ENCODE results near the gene YEATS4.
A peak's percentile ranks its signal among the peaks of the same experiment; 100 is the strongest.

Gene YEATS4

GRCh38 chr12:69433653-69434052 is 74.1 kb downstream of the YEATS4 start:
- peak; percentile 18 for DNase-seq (ENCODE audit: low spot score)

DNA sequence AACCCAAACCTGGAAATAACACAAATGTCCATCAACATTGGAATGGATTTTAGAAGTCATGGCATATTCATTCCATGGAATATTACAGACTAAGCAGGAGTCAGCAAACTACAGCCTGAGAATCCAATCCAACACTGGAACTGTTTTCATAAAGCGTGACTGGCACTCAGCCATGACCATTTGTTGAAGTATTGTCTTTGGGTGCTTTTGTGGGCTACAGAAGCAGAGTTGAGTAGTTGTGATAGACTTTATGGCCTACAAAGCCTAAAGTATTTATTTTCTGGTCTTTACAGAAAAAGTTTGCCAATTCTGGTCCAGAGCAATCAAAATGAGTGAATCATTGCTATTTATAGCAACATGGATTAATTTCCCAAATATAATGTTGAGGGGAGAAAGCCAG is 76.1 kb downstream of the YEATS4 start:
- DNase-seq (ENCODE audit: low spot score), result peak; percentile 26

DNA sequence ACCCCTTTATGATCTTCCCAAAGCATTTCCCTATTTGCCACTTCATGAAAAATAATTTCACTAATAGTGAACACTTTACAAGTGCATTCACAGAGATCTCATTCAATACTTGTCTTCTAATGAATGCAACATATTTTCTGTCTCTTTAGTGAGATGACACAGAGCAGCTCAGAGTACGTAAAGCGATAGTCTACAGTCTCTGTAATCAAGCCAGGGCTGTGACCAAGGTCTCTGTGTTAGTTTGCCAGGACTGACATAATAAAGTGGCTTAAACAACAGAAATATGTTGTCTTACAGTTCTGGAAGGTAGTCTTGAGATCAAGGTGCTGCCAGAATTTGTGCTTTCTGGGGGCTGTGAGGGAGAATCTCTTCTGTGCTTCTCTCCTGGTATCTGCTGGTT is 77.5 kb downstream of the YEATS4 start:
- peak; percentile 31 for DNase-seq (ENCODE audit: low spot score)

DNA sequence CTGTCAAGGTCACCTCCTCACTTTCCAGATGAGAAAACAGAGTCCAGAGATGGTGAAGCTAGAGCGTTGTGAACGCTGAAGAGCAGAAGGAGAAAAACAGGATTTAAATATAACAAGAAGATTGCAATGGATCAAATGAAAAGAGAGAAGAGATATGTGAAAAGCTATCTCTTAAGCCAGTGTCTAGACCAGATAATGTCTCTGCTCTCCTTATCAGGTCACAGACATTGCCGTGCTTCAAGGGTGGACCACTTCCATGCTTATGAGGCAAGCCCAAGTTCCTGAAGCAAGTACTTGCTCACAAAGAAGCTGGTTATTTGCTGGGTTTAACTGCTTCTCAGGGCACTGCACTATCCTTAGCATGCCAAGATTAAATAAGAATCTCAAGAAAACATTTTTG is 79.0 kb downstream of the YEATS4 start:
- no peak for DNase-seq (ENCODE audit: low spot score)

DNA sequence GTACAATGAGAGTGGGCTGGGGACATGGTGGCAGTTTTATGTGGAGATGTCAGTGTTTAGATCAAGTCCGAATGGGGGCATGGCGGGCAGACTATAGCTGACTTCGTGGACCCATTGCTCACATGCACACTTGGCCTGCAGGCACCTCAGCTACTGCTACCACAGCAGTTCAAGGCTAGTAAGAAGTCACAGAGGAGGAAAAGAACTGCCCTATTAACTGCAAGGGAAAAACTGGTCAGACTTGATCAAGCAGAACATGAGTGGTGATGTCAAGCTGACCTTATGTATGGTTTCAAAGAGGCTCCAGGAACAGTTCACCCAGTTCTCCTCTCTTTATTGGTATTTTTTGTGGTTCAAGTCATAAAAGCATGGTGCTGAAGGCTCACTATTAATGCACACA is 80.5 kb downstream of the YEATS4 start:
- no peak for DNase-seq (ENCODE audit: low spot score)

Measured in globus pallidus (tissue), 1 donor.